ENCODE data around the gene PPP1R9A.

PPP1R9A gene

DNA sequence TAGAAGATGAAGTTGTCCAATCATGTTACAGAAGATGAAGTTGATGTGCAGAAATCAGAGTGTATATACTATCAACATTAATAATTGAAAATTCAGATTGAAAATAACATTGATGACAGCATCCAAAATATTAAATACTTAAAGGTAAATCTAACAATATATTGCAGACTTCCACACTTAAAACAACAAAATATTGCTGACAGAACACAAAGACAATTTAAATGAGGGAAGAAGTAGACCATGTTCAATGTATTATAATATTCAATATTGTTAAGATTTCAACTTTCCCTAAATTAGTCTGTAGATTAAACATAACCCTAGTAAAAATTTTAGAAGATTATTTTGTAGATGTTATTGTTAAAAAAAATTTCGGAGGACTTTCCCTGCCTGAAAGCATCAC, 265.0 kb downstream of the PPP1R9A start:
- ChIA-PET CTCF (no interaction called here), POLR2A (no interaction called here)
- TF ChIP-seq FOXA1 (IDR thresholded peaks at IDR 0.05) (no peak), TARDBP (IDR thresholded peaks at IDR 0.05) (no peak), CTBP1 (IDR thresholded peaks at IDR 0.05; ENCODE audit: borderline replicate concordance) (no peak), ZNF384 (IDR thresholded peaks at IDR 0.05) (no peak)
- DNase-seq (ENCODE audit: extremely low spot score) = no peak

DNA sequence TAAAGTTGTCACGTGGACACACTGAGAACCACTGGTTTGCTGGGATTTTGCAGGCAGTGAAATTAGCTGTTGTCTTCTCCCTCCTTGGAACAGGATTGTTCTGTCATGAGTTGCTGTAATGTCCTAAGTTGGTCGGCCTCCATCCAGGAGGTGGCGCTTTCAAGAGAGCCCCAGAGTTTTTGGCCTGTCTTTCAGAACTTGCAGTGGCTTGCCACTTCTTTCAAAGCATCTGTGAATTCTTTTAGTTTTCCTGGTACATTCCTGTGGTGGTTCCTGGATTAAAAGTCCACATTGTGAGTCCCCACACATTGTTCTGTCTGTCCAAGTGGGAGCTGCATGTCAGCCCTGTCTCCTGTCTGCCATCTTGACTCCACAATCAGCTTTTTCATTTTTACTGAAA, 283.1 kb downstream of the PPP1R9A start:
- POLR2A ChIA-PET = no interaction called here
- no peak for TF ChIP-seq NFRKB (IDR thresholded peaks at IDR 0.05)
- no peak for TF ChIP-seq ARNT (IDR thresholded peaks at IDR 0.05)
- TF ChIP-seq SUZ12 (IDR thresholded peaks at IDR 0.05) = no peak
- no peak for TF ChIP-seq FOXA1 (IDR thresholded peaks at IDR 0.05)
- TF ChIP-seq CTBP1 (IDR thresholded peaks at IDR 0.05; ENCODE audit: borderline replicate concordance) = no peak
- no peak for TF ChIP-seq BHLHE40 (IDR thresholded peaks at IDR 0.05; ENCODE audit: borderline replicate concordance)
- no peak for TF ChIP-seq FOXK2 (IDR thresholded peaks at IDR 0.05)
- no peak for TF ChIP-seq L3MBTL2 (conservative IDR thresholded peaks at IDR 0.05)
- no peak for TF ChIP-seq LEF1 (IDR thresholded peaks at IDR 0.05; ENCODE audit: borderline replicate concordance)
- TF ChIP-seq SP1 (IDR thresholded peaks at IDR 0.05) = no peak
- no peak for TF ChIP-seq TARDBP (IDR thresholded peaks at IDR 0.05)
- no peak for TF ChIP-seq HDGF (IDR thresholded peaks at IDR 0.05; ENCODE audit: borderline replicate concordance)
- TF ChIP-seq, protein P1, sequence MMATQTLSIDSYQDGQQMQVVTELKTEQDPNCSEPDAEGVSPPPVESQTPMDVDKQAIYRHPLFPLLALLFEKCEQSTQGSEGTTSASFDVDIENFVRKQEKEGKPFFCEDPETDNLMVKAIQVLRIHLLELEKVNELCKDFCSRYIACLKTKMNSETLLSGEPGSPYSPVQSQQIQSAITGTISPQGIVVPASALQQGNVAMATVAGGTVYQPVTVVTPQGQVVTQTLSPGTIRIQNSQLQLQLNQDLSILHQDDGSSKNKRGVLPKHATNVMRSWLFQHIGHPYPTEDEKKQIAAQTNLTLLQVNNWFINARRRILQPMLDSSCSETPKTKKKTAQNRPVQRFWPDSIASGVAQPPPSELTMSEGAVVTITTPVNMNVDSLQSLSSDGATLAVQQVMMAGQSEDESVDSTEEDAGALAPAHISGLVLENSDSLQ (IDR thresholded peaks at IDR 0.05) = no peak
- no peak for TF ChIP-seq ELF4 (IDR thresholded peaks at IDR 0.05)
- no peak for TF ChIP-seq FOXM1 (IDR thresholded peaks at IDR 0.05; ENCODE audit: borderline replicate concordance)
- no peak for TF ChIP-seq ZNF384 (IDR thresholded peaks at IDR 0.05)
- CTCF ChIA-PET = no interaction called here
- no peak for DNase-seq (ENCODE audit: extremely low spot score)

DNA sequence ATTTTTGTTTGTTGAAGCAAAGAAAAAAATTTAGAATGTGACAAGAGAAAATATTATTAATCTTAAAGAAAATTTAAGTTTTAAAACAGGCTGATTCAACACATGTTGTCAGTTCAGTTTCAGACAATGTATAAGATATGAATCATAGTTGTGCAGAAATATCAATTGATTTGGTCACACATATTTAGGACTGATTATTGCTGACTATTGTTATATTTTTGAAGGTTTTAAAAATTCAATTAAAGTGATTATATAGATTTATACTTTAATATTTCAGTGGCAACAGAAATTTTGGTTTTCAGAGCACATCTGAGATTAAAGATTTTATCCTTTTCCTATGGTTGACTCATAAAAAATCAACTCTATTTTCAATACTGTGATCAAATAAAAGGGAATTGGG, 284.4 kb downstream of the PPP1R9A start:
- no peak for DNase-seq (ENCODE audit: extremely low spot score)
- TF ChIP-seq, protein P1 (IDR thresholded peaks at IDR 0.05) = no peak
- TF ChIP-seq L3MBTL2 (conservative IDR thresholded peaks at IDR 0.05) = no peak
- no peak for TF ChIP-seq NFRKB (IDR thresholded peaks at IDR 0.05)
- no peak for TF ChIP-seq BHLHE40 (IDR thresholded peaks at IDR 0.05; ENCODE audit: borderline replicate concordance)
- TF ChIP-seq FOXK2 (IDR thresholded peaks at IDR 0.05) = no peak
- no peak for TF ChIP-seq HDGF (IDR thresholded peaks at IDR 0.05; ENCODE audit: borderline replicate concordance)
- no peak for TF ChIP-seq SP1 (IDR thresholded peaks at IDR 0.05)
- TF ChIP-seq SUZ12 (IDR thresholded peaks at IDR 0.05) = no peak
- no peak for TF ChIP-seq ARNT (IDR thresholded peaks at IDR 0.05)
- POLR2A ChIA-PET = no interaction called here
- CTCF ChIA-PET = no interaction called here

DNA sequence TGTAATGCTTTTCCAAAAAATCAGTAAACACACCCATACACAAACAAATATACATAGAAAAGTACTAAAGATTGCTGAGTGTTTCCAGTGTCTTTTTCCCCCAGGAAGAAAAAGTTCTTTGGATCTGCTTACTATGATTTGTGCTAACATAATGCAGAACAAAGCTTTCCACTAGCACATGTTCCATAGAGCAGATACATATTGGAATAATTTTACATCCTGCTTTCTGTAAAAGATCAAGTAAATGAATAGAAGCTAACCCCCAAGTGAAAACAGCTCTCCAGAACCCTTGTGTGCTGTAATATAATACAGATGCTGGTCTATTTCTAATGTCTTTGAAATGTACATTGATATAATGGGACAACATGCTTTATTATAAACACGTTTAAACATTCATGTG, 291.5 kb downstream of the PPP1R9A start:
- no peak for DNase-seq (ENCODE audit: extremely low spot score)
- TF ChIP-seq ZNF384 (IDR thresholded peaks at IDR 0.05) (no peak), FOXM1 (IDR thresholded peaks at IDR 0.05; ENCODE audit: borderline replicate concordance) (no peak), HDGF (IDR thresholded peaks at IDR 0.05; ENCODE audit: borderline replicate concordance) (no peak), NFRKB (IDR thresholded peaks at IDR 0.05) (no peak), TARDBP (IDR thresholded peaks at IDR 0.05) (no peak), ELF4 (IDR thresholded peaks at IDR 0.05) (no peak), LEF1 (IDR thresholded peaks at IDR 0.05; ENCODE audit: borderline replicate concordance) (no peak), SP1 (IDR thresholded peaks at IDR 0.05) (no peak), L3MBTL2 (conservative IDR thresholded peaks at IDR 0.05) (no peak), CTBP1 (IDR thresholded peaks at IDR 0.05; ENCODE audit: borderline replicate concordance) (no peak), ARNT (IDR thresholded peaks at IDR 0.05) (no peak), FOXK2 (IDR thresholded peaks at IDR 0.05) (no peak), FOXA1 (IDR thresholded peaks at IDR 0.05) (no peak), BHLHE40 (IDR thresholded peaks at IDR 0.05; ENCODE audit: borderline replicate concordance) (no peak)
- TF ChIP-seq, protein P1 (IDR thresholded peaks at IDR 0.05) = no peak
- ChIA-PET CTCF (no interaction called here), POLR2A (no interaction called here)

DNA sequence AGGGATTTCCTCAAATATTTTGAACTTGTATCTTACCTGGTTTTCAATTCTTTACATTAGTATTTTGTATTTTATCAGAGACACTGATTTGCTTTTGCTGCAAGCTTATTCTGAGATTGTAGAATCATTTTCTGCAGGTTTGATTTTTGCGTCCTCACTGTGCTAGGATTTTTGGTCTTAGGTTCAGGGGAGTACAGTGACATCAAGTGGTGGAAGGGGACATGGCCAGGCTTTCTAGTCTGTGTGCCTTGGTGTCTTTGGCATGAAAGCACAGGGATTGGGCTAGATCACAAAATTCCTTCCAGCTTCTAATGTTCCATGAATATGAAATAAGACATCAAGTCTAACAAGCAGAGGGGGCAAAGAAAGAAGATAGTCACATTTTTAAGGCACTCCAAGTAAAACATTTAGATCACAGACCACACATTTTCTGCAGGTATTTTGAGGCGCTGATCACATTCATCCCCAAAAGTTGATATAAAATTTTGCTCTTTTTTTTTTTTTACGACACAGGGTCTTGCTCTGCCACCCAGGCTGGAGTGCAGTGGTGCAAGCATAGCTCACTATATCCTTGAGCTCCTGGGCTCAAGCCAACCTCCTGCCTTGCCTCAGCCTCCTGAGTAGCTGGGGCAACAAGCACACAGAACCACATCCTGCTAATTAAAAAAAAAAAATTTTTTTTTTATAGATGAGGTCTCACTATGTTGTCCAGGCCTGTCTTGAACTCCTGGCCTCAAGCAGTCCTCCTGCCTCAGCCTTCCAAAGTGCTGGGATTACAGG, 292.6 kb downstream of the PPP1R9A start:
- ChIA-PET POLR2A (no interaction called here), CTCF (interaction anchor here (0.6 to 0.8 kb wide), 3 partner anchors 258 to 524 kb away, joined by 3 read pairs; no protein-coding TSS in a partner anchor)
- peak; percentile 50 for DNase-seq (ENCODE audit: extremely low spot score)
- TF ChIP-seq TARDBP (IDR thresholded peaks at IDR 0.05) (no peak), ELF4 (IDR thresholded peaks at IDR 0.05) (no peak), FOXM1 (IDR thresholded peaks at IDR 0.05; ENCODE audit: borderline replicate concordance) (no peak)

DNA sequence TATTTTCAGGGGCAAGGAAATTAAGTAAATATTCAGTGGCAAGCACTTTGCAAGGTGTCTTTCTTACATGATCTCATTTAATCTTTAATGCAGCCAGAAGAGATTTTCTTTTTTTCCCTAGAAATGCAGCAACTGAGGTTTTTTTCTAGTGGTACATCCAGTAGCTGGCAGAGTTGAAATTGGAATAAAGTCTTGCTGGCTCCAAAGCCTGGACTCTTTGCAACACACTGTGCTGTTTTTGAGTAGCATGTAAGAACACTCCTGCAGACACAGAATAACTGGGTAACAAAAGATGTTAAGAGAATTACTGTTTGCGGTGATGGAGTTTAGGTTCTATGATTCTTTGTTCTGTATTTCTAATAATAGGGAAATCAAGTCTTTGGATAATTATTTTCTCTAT, 293.3 kb downstream of the PPP1R9A start:
- ChIA-PET CTCF (interaction anchor here (0.7 kb wide), 1 partner anchor 267 kb away, joined by 3 read pairs; no protein-coding TSS in a partner anchor), POLR2A (no interaction called here)
- no peak for DNase-seq (ENCODE audit: extremely low spot score)
- TF ChIP-seq, protein P1 (IDR thresholded peaks at IDR 0.05) = no peak
- TF ChIP-seq NFRKB (IDR thresholded peaks at IDR 0.05) = no peak
- TF ChIP-seq CTBP1 (IDR thresholded peaks at IDR 0.05; ENCODE audit: borderline replicate concordance) = no peak
- TF ChIP-seq TARDBP (IDR thresholded peaks at IDR 0.05) = no peak
- TF ChIP-seq ARNT (IDR thresholded peaks at IDR 0.05) = no peak
- no peak for TF ChIP-seq FOXA1 (IDR thresholded peaks at IDR 0.05)

All from HEK293T (cell line).